Dermis microvascular lymphatic vessel endothelial cell (primary cell): ENCODE results near the gene ATP2B2. TPM values are rescaled to one million over a fixed set of nuclear protein-coding genes. Genes with fewer than 3 reads are reported as not detected.

Experiments
- DNase-seq, 2 donors: peaks; one replicate each; pipeline versions ENCODE4 v3.0.0 to v3.0.0-alpha.2; 2010; ENCODE audit warnings: low read depth in 2 of 2
- total RNA-seq: library from RNA; depleted of rRNA; stranded (reverse); fragments of >200 nt; gene quantifications from 2 replicates; pipeline ENCODE4 v1.2.1, GENCODE V29; 2014

The ATP2B2 gene
- total RNA-seq, 1 donor from 2014 or later: not detected

- DNase-seq: peak in 1 of 2 donors; percentile 5
Observed at GRCh38 chr3:10495003-10495402, 10.4 kb downstream of the ATP2B2 start.

GRCh38 chr3:10494180-10494579, 11.2 kb downstream of the ATP2B2 start:
- DNase-seq: no peak

GRCh38 chr3:10493202-10493589, 12.2 kb downstream of the ATP2B2 start:
- DNase-seq: no peak

GRCh38 chr3:10492364-10493201, 12.8 kb downstream of the ATP2B2 start:
- DNase-seq: no peak

- DNase-seq: no peak
Observed at GRCh38 chr3:10489746-10490483, 15.5 kb downstream of the ATP2B2 start.

- no peak for DNase-seq
Observed at GRCh38 chr3:10487988-10488633, 17.3 kb downstream of the ATP2B2 start.

GRCh38 chr3:10485806-10486205, 19.6 kb downstream of the ATP2B2 start:
- no peak for DNase-seq

GRCh38 chr3:10485380-10485779, 20.0 kb downstream of the ATP2B2 start:
- DNase-seq: no peak

GRCh38 chr3:10484709-10485108, 20.7 kb downstream of the ATP2B2 start:
- no peak for DNase-seq

- no peak for DNase-seq
Observed at GRCh38 chr3:10483686-10484345, 21.6 kb downstream of the ATP2B2 start.

- no peak for DNase-seq
Observed at GRCh38 chr3:10483364-10483675, 22.1 kb downstream of the ATP2B2 start.

- no peak for DNase-seq
Observed at GRCh38 chr3:10482631-10483363, 22.6 kb downstream of the ATP2B2 start.

GRCh38 chr3:10480871-10481378, 24.5 kb downstream of the ATP2B2 start:
- no peak for DNase-seq

GRCh38 chr3:10479311-10479710, 26.1 kb downstream of the ATP2B2 start:
- DNase-seq: no peak

GRCh38 chr3:10475983-10476382, 29.4 kb downstream of the ATP2B2 start:
- DNase-seq: no peak

GRCh38 chr3:10474847-10475246, 30.5 kb downstream of the ATP2B2 start:
- no peak for DNase-seq

GRCh38 chr3:10474275-10474646, 31.1 kb downstream of the ATP2B2 start:
- no peak for DNase-seq

- DNase-seq: no peak
Observed at GRCh38 chr3:10473581-10474274, 31.7 kb downstream of the ATP2B2 start.

- no peak for DNase-seq
Observed at GRCh38 chr3:10472877-10473440, 32.4 kb downstream of the ATP2B2 start.

- DNase-seq: no peak
Observed at GRCh38 chr3:10471054-10471688, 34.2 kb downstream of the ATP2B2 start.
